Large intestine (tissue), 3 donors: ENCODE measurements around the gene DUSP9. TPM values are rescaled to one million over a fixed set of nuclear protein-coding genes. Genes with fewer than 3 reads are reported as not detected.

Experiments
- DNase-seq, 2 donors: peaks; one replicate each; pipeline versions ENCODE4 v3.0.0 to v3.0.0-alpha.2; 2013
- H3K27ac ChIP-seq: one replicate; pipeline ENCODE4 v1.5.1; 2013; ENCODE audit warnings: low read length
- H3K27me3 ChIP-seq: 2 replicates; pipeline ENCODE4 v1.6.1; 2013; ENCODE audit warnings: low read length; ENCODE audit not compliant: control insufficient read depth, insufficient read depth
- H3K36me3 ChIP-seq: 2 replicates; pipeline ENCODE4 v1.6.1; 2013; ENCODE audit warnings: low read length; ENCODE audit not compliant: control insufficient read depth, insufficient read depth
- H3K4me1 ChIP-seq: one replicate; pipeline ENCODE4 v1.6.1; 2013; ENCODE audit warnings: low read length; ENCODE audit not compliant: control insufficient read depth, insufficient read depth
- H3K4me3 ChIP-seq: one replicate; pipeline ENCODE4 v1.5.1; 2013; ENCODE audit warnings: low read length
- H3K9me3 ChIP-seq: one replicate; pipeline ENCODE4 v1.6.1; 2013; ENCODE audit warnings: mild to moderate bottlenecking, low read depth, low read length, moderate library complexity; ENCODE audit not compliant: control insufficient read depth
- WGBS: methylation state at CpG from one replicate; pipeline ENCODE4 v1.1.5; 2013; ENCODE audit warnings: low lambda C conversion rate; ENCODE audit not compliant: insufficient coverage; 5-methylcytosine and 5-hydroxymethylcytosine counted together
- polyA plus RNA-seq: library from polyadenylated mRNA; unstranded; fragments of 120-200 nt; gene quantifications from one replicate; pipeline ENCODE4 v1.2.1, GENCODE V29; 2013

DUSP9 gene
- polyA plus RNA-seq, 1 donor, result 0.78 TPM

DNA sequence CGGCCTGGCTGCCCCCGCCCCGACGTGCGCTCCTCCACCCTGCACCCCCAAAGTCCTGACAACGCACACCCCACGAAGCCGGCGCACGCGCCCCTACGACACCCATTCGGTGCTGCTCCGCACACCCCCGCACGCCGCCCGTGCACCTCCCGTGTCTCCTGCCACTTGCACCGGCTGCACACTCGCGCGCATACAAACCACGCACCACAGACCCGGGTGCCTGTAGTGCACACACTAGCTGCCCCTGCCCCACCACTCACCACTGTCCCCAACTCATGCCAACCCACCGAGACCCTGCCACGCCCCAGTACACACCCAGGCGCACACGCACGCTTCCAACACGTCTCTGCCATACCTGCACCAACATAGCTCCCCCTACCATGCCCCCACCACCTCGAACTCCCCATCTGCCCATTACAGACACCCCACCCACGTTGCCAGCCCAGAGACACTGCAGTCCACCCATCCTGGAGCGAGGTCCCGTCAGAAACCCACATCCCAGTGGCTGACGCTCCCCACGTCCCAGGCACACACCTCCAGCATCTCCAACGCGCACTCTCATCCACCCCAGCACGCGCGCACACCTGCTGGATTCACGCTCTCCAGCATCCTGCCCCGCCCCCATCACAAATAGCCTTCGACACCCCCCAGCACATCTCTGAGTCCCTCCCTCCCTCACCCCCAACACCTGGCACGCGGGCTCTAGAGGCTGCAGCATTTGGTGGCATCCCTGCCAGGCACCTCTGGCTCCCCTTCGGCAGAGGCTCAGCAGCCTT lies 4.2 kb upstream of the DUSP9 start:
- no CpG with 5 or more reads among the region's 48 CpGs for WGBS
- DNase-seq, result no peak

DNA sequence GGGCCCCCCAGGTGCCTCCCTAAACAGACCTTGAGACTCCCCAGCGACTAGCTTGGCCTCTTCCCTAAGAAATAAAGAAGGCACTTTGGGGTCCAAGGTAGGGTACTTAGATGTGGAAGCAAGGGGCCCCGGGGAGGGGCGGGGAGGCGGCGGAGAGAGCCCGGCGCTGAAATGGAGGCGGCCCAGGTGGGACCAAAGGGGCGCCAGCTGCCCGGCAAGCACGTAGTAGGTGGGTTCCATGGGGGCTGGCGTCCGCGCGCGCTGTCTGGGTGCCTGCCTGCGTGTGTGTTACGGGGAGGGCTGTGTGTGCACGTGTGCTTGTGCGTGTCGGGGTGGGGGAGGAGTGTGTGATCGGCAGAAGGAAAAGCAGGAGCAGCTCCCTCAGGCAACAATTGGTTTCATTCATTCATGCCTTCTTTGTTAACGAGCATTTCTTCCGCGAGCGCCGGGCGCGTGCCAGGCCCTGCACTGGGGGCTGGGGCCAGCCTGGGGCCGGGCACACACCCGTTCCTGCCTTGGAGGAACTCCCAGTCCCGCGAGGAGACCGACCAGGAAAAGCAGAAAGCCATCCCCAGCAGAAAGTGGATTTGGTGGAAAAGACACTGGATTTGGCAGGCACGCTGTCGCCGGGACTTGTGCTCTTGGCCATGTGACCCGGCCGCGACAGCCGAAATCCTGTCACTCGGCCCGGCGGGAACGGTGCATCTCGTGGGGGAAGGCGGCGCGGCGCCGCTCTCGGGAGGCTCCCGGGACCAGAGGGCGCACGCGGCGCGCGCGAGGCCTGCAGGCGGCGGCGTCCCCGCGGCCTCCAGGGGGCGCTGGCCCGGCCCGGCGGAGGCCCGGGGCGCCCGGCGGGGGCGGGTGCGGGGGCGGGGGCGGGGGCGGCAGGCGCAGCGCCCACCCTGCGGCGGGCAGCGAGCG lies 3.3 kb upstream of the DUSP9 start:
- peaks cover 64% of the 10 kb centered on the region for H3K27me3 ChIP-seq
- peak in 1 of 2 donors; percentile 26 for DNase-seq

More for the DNA sequence above, 4.2 kb upstream of the DUSP9 start:
- Histone ChIP-seq H3K4me3 (no peak overlapping the region), H3K36me3 (no peaks in the 10 kb centered on the region), H3K4me1 (peaks cover 11% of the 10 kb centered on the region), H3K9me3 (peaks cover 8% of the 10 kb centered on the region), H3K27ac (no peak overlapping the region), H3K27me3 (peaks cover 58% of the 10 kb centered on the region)

DNA sequence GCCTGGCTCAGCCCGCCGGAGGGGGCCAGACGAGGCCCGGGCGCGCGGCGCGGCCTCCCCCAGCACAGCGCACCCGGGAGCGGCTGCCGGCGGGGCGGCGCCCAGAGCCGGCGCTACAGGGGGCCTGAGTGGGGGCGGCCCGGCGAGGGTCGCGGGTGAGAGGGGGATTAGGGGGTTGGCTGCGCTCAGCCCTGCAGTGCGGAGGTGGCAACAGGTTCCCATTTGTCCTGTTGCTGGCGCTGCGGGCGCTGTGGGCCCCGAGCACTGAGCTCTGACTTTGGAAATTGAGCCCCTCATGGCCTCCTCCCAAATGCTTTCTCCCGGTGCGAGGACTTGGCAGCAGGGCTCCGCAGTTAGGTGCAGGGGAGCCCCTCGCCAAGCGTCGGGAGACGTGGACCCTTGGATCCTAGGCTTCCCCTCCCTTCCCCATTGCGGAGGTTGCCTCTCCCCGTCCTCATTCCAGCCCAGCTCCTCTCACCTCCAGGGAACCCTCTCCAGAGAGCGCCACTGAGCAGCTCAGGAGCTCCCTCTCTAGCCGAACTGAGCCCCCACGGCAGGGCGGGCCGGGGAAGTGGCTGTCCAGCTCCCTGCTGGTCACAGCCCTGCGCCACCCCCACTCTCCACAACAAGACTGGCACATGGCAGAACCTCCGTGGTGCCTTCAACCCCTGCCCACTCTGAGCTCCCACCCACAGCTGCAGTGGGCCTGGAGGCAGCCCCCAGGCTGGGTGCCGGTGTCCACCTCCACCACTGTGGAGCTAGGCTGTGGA lies 2.5 kb upstream of the DUSP9 start:
- Histone ChIP-seq H3K27ac (no peak overlapping the region), H3K27me3 (peaks cover 70% of the 10 kb centered on the region), H3K9me3 (peaks cover 11% of the 10 kb centered on the region), H3K4me3 (no peak overlapping the region), H3K36me3 (no peaks in the 10 kb centered on the region), H3K4me1 (peaks cover 11% of the 10 kb centered on the region)
- WGBS, result no CpG with 5 or more reads among the region's 46 CpGs
- DNase-seq, result no peak

More for the DNA sequence above, 3.3 kb upstream of the DUSP9 start:
- WGBS, result no CpG with 5 or more reads among the region's 84 CpGs
- no peak overlapping the region for H3K27ac ChIP-seq
- H3K4me1 ChIP-seq, result peaks cover 11% of the 10 kb centered on the region
- H3K4me3 ChIP-seq, result no peak overlapping the region
- H3K9me3 ChIP-seq, result peaks cover 8% of the 10 kb centered on the region
- no peaks in the 10 kb centered on the region for H3K36me3 ChIP-seq

DNA sequence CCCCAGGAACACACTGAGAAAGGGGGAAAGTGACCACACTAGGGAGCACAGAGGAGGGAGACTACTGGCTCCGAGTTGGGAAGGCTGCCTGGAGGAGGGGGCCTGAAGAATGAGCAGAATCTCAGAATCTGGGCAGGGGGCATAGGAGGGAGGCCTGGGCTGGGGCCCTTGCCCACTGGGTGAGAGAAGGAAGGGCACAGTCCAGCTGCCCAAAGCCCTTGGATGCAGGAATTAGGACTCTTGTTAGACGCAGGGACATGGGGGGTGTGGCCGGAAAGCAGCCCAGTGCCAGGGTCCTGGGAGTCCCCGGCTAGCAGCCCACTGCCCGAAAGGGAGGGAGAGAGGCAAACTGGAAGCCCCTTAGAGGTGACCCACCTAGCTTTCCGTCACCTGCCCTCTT lies 1.9 kb upstream of the DUSP9 start:
- WGBS, result no CpG with 5 or more reads among the region's 6 CpGs
- no peak overlapping the region for H3K4me3 ChIP-seq
- no peak overlapping the region for H3K27ac ChIP-seq
- DNase-seq, result no peak
- peaks cover 11% of the 10 kb centered on the region for H3K9me3 ChIP-seq
- H3K27me3 ChIP-seq, result peaks cover 70% of the 10 kb centered on the region
- H3K36me3 ChIP-seq, result no peaks in the 10 kb centered on the region
- H3K4me1 ChIP-seq, result peaks cover 11% of the 10 kb centered on the region

DNA sequence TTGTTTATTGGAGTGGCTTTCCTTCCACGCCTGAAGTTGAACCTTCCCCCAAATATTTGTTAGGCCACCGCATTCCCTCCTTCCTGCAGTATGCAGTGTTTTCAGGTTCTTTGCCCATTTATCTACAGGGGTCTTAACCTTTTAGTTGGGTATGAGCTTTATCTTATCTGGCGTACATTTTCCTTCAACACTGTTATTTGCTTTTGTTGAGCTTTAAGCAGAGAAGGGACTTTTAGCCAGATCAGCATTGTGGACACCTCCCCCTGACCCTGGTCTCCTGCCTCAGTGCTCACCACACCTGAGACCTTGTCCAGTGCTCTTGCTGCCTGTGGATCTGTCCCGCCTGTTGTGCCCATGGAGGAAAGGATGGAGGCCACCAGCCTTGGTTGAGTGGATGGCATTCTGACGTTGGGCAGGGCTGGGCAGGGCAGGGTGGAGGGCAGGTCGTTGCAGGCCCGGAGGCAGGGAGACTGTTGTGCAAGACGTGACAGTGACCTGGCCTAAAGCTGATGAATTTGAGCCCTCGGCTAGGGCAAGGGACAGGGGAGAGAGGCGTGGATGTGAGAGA lies 998 bp upstream of the DUSP9 start:
- DNase-seq, result no peak
- Histone ChIP-seq H3K27ac (no peak overlapping the region), H3K9me3 (peaks cover 11% of the 10 kb centered on the region), H3K36me3 (no peaks in the 10 kb centered on the region), H3K4me1 (peaks cover 11% of the 10 kb centered on the region), H3K4me3 (no peak overlapping the region), H3K27me3 (peaks cover 68% of the 10 kb centered on the region)
- WGBS, result no CpG with 5 or more reads among the region's 10 CpGs

DNA sequence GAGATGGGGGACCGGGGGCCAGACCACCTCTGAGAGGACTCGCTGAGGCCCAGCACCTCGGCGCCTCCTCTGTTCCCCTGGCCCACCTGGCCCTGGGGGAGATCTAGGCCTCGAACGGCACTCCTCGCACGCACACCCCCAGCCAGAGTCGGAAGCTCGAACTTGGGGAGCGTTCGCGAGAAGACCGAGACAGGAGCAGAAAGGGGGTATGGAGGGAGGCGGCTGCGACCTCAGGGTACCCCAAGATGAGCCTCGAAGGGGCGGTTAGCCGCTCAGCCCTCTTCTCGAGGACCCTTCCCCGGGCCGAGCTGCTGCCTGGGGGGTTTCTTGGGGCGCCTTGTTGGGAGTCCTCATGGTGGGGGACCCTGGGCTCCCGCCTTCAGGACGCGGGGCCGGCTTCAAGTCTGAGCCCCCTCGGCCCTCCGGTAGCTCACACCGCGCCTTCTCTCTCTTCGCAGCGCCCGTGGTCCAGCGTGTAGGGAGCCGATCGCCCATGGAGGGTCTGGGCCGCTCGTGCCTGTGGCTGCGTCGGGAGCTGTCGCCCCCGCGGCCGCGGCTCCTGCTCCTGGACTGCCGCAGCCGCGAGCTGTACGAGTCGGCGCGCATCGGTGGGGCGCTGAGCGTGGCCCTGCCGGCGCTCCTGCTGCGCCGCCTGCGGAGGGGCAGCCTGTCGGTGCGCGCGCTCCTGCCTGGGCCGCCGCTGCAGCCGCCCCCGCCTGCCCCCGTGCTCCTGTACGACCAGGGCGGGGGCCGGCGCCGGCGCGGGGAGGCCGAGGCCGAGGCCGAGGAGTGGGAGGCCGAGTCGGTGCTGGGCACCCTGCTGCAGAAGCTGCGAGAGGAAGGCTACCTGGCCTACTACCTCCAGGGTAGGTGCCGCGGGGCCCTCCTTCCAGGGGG lies 706 bp downstream of the DUSP9 start:
- Histone ChIP-seq H3K27me3 (peaks cover 56% of the 10 kb centered on the region), H3K9me3 (peaks cover 11% of the 10 kb centered on the region), H3K4me1 (peaks cover 8% of the 10 kb centered on the region), H3K27ac (no peak overlapping the region), H3K36me3 (no peaks in the 10 kb centered on the region), H3K4me3 (peak overlapping the region; percentile 21)
- WGBS, result no CpG with 5 or more reads among the region's 85 CpGs
- DNase-seq, result no peak

DNA sequence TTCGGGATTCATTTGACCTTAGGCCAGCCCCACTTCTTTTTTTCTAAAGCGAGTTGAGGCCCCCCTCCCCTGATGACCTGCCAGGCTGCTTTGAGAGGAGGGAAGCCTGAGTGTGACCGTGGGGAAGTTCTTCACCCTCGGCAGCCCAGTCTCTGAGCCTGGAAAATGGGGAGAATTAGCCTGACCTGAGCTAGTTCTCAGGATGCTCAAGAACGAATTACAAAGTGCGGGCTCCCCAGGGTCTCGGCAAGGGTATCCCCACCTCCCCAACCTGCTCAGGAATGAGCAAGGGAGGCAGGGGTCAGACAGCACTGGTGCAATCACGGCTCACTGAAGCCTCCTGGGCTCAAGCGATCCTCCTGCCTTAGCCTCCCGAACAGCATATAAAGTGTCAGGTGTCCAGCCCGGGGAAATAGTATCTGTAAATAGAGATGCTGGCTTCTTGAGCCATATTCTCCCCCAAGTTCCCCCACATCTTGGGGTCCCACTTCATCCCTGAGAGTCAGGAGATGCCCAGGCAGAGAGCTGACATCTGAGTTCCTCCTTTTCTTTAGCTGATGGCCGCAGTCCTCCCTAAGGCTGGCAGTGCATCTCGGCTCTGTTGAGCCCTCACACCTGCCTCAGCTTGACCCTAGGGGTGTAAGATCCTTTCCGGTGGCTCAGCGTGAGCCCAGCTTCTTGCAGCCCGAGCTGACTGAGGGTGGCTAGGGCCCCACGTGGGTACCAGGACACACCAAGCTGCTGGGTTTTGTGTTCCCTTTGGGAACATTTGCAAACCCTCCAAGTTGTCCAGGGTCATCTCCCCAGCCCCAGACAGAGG lies 1.6 kb downstream of the DUSP9 start:
- Histone ChIP-seq H3K4me1 (peaks cover 4% of the 10 kb centered on the region), H3K4me3 (no peak overlapping the region), H3K27me3 (peaks cover 48% of the 10 kb centered on the region), H3K9me3 (peaks cover 6% of the 10 kb centered on the region), H3K27ac (no peak overlapping the region), H3K36me3 (no peaks in the 10 kb centered on the region)
- WGBS, result no CpG with 5 or more reads among the region's 17 CpGs
- DNase-seq, result no peak

DNA sequence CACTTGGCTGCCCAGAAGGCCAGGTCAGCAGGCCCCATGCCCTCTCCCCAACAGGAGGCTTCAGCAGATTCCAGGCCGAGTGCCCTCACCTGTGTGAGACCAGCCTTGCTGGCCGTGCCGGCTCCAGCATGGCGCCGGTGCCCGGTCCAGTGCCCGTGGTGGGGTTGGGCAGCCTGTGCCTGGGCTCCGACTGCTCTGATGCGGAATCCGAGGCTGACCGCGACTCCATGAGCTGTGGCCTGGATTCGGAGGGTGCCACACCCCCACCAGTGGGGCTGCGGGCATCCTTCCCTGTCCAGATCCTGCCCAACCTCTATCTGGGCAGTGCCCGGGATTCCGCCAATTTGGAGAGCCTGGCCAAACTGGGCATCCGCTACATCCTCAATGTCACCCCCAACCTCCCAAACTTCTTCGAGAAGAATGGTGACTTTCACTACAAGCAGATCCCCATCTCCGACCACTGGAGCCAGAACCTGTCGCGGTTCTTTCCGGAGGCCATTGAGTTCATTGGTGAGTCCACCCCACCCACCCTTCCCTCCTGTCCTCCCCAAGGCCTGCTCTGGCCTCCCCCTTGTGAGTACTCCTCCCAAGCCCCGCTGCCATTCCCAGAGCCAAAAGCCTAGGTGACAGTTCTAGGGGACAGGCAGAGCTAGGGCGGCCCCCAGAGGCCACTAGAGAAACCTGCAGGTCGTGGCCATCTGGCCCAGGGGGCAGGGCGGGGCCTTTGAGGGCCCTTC lies 2.3 kb downstream of the DUSP9 start:
- no CpG with 5 or more reads among the region's 26 CpGs for WGBS
- peaks cover 3% of the 10 kb centered on the region for H3K9me3 ChIP-seq
- H3K4me3 ChIP-seq, result no peak overlapping the region
- no peak for DNase-seq
- no peaks in the 10 kb centered on the region for H3K36me3 ChIP-seq
- peaks cover 43% of the 10 kb centered on the region for H3K27me3 ChIP-seq
- H3K4me1 ChIP-seq, result no peaks in the 10 kb centered on the region
- H3K27ac ChIP-seq, result no peak overlapping the region
